B cell (primary cell): Measurements from ENCODE around the gene VAV3. TPM values are rescaled to one million over a fixed set of nuclear protein-coding genes. Genes with fewer than 3 reads are reported as not detected.
A peak's percentile ranks its signal among the peaks of the same experiment; 100 is the strongest.

Experiments
- ATAC-seq: fragments of 200-7000 bp; cut with Tn5 transposase; one replicate; pipeline ENCODE4 v1.10.0; 2021; ENCODE audit warnings: low read depth, mild to moderate bottlenecking, moderate number of reproducible peaks, moderate library complexity
- CTCF ChIA-PET: fragments of 350-600 bp; sonication (Branson Sonifier 250); formaldehyde crosslinking; loops from one replicate; lab custom pipeline; 2021; ENCODE audit warnings: antibody characterized with exemption, inconsistent platforms; lab: Charles Lee
- POLR2A ChIA-PET: fragments of 350-600 bp; sonication (Branson Sonifier 250); formaldehyde crosslinking; loops from one replicate; lab custom pipeline; 2021; ENCODE audit warnings: antibody characterized with exemption; lab: Charles Lee
- DNase-seq: peaks from one replicate; pipeline ENCODE4 v3.0.0; 2013
- H2AFZ ChIP-seq: 2 replicates; pipeline ENCODE4 v1.6.1; 2012; ENCODE audit warnings: mild to moderate bottlenecking, low read depth, low read length; ENCODE audit not compliant: insufficient read depth, poor library complexity, severe bottlenecking
- H3K27ac ChIP-seq, 2 donors: 1 replicate in 1 of 2; 2 replicates in 1 of 2; pipeline ENCODE4 v1.5.1; 2012 to 2013; ENCODE audit warnings: low read length in 2 of 2, mild to moderate bottlenecking in 2 of 2, moderate library complexity in 1 of 2
- H3K27me3 ChIP-seq, 4 experiments: fragments of 200-600 bp in 1 of 4; sonication (generic) in 1 of 4; replicated peaks in 1 of 4; 1 replicate in 2 of 4; 2 replicates in 2 of 4; pipeline versions ENCODE4 v1.6.1 to v1.7.0; 2013 to 2016; ENCODE audit warnings: low read length in 3 of 4, mild to moderate bottlenecking in 2 of 4, mixed read lengths in 1 of 4, moderate library complexity in 1 of 4; ENCODE audit not compliant: insufficient read depth in 4 of 4, control insufficient read depth in 3 of 4; ENCODE audit errors: control extremely low read depth in 1 of 4
- H3K36me3 ChIP-seq, 2 experiments: replicated peaks in 1 of 2; 1 replicate in 1 of 2; 2 replicates in 1 of 2; pipeline versions ENCODE4 v1.6.1 to v1.7.1; 2013; ENCODE audit warnings: low read length in 1 of 2; ENCODE audit not compliant: insufficient read depth in 2 of 2, control insufficient read depth in 1 of 2; ENCODE audit errors: control extremely low read depth in 1 of 2, extremely low read depth in 1 of 2
- H3K4me1 ChIP-seq, 2 donors: fragments of 200-600 bp in 1 of 2; sonication (generic) in 1 of 2; 1 replicate in 1 of 2; 2 replicates in 1 of 2; pipeline versions ENCODE4 v1.5.1 to v1.6.1; 2013 to 2017; ENCODE audit warnings: low read length in 2 of 2; ENCODE audit not compliant: control insufficient read depth in 2 of 2, insufficient read depth in 2 of 2
- H3K4me2 ChIP-seq: replicated peaks from 2 replicates; pipeline ENCODE3; 2012; ENCODE audit warnings: mild to moderate bottlenecking, low read depth, low read length; ENCODE audit not compliant: poor library complexity, severe bottlenecking
- H3K4me3 ChIP-seq, 5 experiments: fragments of 200-600 bp in 1 of 5; sonication (generic) in 1 of 5; 1 replicate in 3 of 5; 2 replicates in 2 of 5; pipeline versions ENCODE4 v1.5.1 to v1.7.0; 2011 to 2016; ENCODE audit warnings: low read length in 4 of 5, mild to moderate bottlenecking in 4 of 5, low read depth in 2 of 5, control low read depth in 1 of 5, moderate library complexity in 1 of 5; ENCODE audit not compliant: insufficient read depth in 1 of 5; ENCODE audit errors: control extremely low read depth in 1 of 5, extremely low read depth in 1 of 5
- H3K79me2 ChIP-seq: fragments of 200-600 bp; sonication (generic); one replicate; pipeline ENCODE4 v1.6.0; 2016; ENCODE audit warnings: low read length; ENCODE audit not compliant: control insufficient read depth, insufficient read depth
- H3K9ac ChIP-seq: fragments of 200-600 bp; sonication (generic); 2 replicates; pipeline ENCODE4 v1.6.1; 2017; ENCODE audit warnings: mild to moderate bottlenecking, low read length, moderate library complexity
- H3K9me3 ChIP-seq, 3 donors: one replicate each; pipeline versions ENCODE4 v1.6.1 to v1.7.1; 2013; ENCODE audit warnings: low read length in 2 of 3; ENCODE audit not compliant: control insufficient read depth in 2 of 3, insufficient read depth in 1 of 3; ENCODE audit errors: control extremely low read depth in 1 of 3
- H4K20me1 ChIP-seq: 2 replicates; pipeline ENCODE4 v1.6.0; 2012; ENCODE audit warnings: mild to moderate bottlenecking, low read length; ENCODE audit not compliant: insufficient read depth, control insufficient read depth, poor library complexity, severe bottlenecking
- H3K27ac Mint-ChIP-seq: one replicate; pipeline ENCODE4 v1.8.0; 2021; ENCODE audit warnings: mixed read lengths
- H3K27me3 Mint-ChIP-seq: one replicate; pipeline ENCODE4 v1.8.0; 2021; ENCODE audit warnings: mixed read lengths
- H3K4me1 Mint-ChIP-seq: one replicate; pipeline ENCODE4 v1.8.0; 2021; ENCODE audit warnings: mixed read lengths
- H3K4me3 Mint-ChIP-seq: one replicate; pipeline ENCODE4 v1.8.0; 2021; ENCODE audit warnings: mixed read lengths
- H3K9me3 Mint-ChIP-seq: one replicate; pipeline ENCODE4 v1.8.0; 2022; ENCODE audit warnings: mixed read lengths; ENCODE audit not compliant: insufficient read depth
- EZH2 ChIP-seq: IDR thresholded peaks from 2 replicates; pipeline ENCODE4 v1.6.1; 2012; ENCODE audit warnings: borderline replicate concordance, low read depth, mild to moderate bottlenecking, moderate library complexity, low read length; ENCODE audit not compliant: insufficient read depth, poor library complexity, severe bottlenecking
- WGBS: methylation state at CpG from one replicate; pipeline ENCODE4 v1.1.5; 2013; ENCODE audit warnings: missing lambda C conversion rate; ENCODE audit not compliant: insufficient coverage; 5-methylcytosine and 5-hydroxymethylcytosine counted together
- intact Hi-C: fragments of 100-400 bp; cut with micrococcal nuclease; formaldehyde crosslinking; loops from one replicate; pipeline ENCODE4 v1.10.0; 2022
- polyA plus RNA-seq: library from polyadenylated mRNA; depleted of rRNA; stranded (reverse); fragments of >200 nt; gene quantifications from 2 replicates; pipeline ENCODE4 v1.2.3, GENCODE V29; 2012
- total RNA-seq, 2 donors: library from RNA; stranded (reverse); fragments of 120-200 nt in 1 of 2; gene quantifications; 1 replicate in 1 of 2; 2 replicates in 1 of 2; pipeline versions ENCODE4 v1.2.3 to v1.2.4, GENCODE V29; 2013 to 2022
- TF ChIP-seq, protein P1 (sequence below): fragments of 200-600 bp; IDR thresholded peaks from one replicate; pipeline ENCODE4 v1.8.0; 2022; ENCODE audit warnings: antibody characterized with exemption, mild to moderate bottlenecking

The VAV3 gene
- total and polyA plus RNA-seq, 2 donors (not counting 1 experiment from before 2014, with no cell fraction given), result 14.8 to 32.5 TPM

DNA sequence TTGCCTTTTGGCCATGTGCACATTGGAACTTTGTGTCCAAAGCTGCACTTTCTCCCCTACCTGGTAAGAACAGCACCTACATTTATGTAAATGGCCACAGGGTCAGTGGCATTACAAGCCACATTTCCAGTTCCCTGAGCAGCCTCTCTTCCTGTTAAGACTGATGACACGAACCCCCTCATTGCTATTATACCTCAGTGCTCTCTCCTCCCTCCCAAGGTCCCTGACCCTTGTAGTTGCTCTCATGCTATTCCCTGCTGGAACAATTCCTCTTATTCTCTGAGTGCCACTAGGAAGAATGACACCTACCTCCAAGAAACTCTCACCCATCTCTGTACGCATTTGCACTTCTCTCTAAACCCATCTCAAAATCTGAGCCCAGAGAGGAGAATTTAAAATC lies 14.9 kb upstream of the VAV3 start:
- Mint-ChIP-seq H3K4me3 (no peak overlapping the region), H3K27me3 (no peaks in the 10 kb centered on the region), H3K4me1 (peaks cover 27% of the 10 kb centered on the region), H3K27ac (peak overlapping the region; percentile 11), H3K9me3 (no peaks in the 10 kb centered on the region)
- intact Hi-C loops, result loop anchor here (2.0 to 5.0 kb wide), 2 partner anchors 13 to 97 kb away; no protein-coding TSS in a partner anchor
- WGBS, result no CpG with 5 or more reads among the region's 2 CpGs
- peaks cover 0 to 2% of the 10 kb centered on the region in 2 experiments for H3K36me3 ChIP-seq
- DNase-seq (no peak), ATAC-seq (no peak)
- no peaks in the 10 kb centered on the region for H3K27me3 ChIP-seq
- H3K27ac ChIP-seq, result no peak overlapping the region
- TF ChIP-seq, protein P1, sequence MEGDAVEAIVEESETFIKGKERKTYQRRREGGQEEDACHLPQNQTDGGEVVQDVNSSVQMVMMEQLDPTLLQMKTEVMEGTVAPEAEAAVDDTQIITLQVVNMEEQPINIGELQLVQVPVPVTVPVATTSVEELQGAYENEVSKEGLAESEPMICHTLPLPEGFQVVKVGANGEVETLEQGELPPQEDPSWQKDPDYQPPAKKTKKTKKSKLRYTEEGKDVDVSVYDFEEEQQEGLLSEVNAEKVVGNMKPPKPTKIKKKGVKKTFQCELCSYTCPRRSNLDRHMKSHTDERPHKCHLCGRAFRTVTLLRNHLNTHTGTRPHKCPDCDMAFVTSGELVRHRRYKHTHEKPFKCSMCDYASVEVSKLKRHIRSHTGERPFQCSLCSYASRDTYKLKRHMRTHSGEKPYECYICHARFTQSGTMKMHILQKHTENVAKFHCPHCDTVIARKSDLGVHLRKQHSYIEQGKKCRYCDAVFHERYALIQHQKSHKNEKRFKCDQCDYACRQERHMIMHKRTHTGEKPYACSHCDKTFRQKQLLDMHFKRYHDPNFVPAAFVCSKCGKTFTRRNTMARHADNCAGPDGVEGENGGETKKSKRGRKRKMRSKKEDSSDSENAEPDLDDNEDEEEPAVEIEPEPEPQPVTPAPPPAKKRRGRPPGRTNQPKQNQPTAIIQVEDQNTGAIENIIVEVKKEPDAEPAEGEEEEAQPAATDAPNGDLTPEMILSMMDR, result no peak
- TF ChIP-seq EZH2, result no peak
- CTCF ChIA-PET, result no interaction called here
- POLR2A ChIA-PET, result no interaction called here
- no peaks in the 10 kb centered on the region for H3K9me3 ChIP-seq
- H4K20me1 ChIP-seq, result peaks cover 3% of the 10 kb centered on the region
- H3K4me1 ChIP-seq, result peaks cover 0 to 5% of the 10 kb centered on the region in 2 donors
- H3K4me2 ChIP-seq, result no peak overlapping the region
- peaks cover 70% of the 10 kb centered on the region for H3K79me2 ChIP-seq
- no peak overlapping the region for H3K4me3 ChIP-seq
- no peak overlapping the region for H2AFZ ChIP-seq
- H3K9ac ChIP-seq, result no peak overlapping the region

- H3K27me3 ChIP-seq, result no peaks in the 10 kb centered on the region
- no peaks in the 10 kb centered on the region for H3K9me3 Mint-ChIP-seq
- H3K4me1 ChIP-seq, result peaks cover 0 to 5% of the 10 kb centered on the region in 2 donors
- no peaks in the 10 kb centered on the region for H3K27me3 Mint-ChIP-seq
- peaks cover 0 to 2% of the 10 kb centered on the region in 2 experiments for H3K36me3 ChIP-seq
- no peak overlapping the region for H3K27ac Mint-ChIP-seq
- H3K27ac ChIP-seq, result no peak overlapping the region
- peaks cover 9% of the 10 kb centered on the region for H4K20me1 ChIP-seq
- H3K4me1 Mint-ChIP-seq, result peaks cover 27% of the 10 kb centered on the region
- peaks cover 72% of the 10 kb centered on the region for H3K79me2 ChIP-seq
- H2AFZ ChIP-seq, result no peak overlapping the region
- WGBS, result 91% methylated on average over 2 of the region's 3 CpGs
- no peak for ATAC-seq
- intact Hi-C loops, result no loop called here
- ChIA-PET POLR2A (no interaction called here), CTCF (no interaction called here)
- H3K4me2 ChIP-seq, result no peak overlapping the region
- no peak overlapping the region for H3K4me3 Mint-ChIP-seq
- no peaks in the 10 kb centered on the region for H3K9me3 ChIP-seq
- no peak overlapping the region for H3K4me3 ChIP-seq
- DNase-seq, result no peak
- no peak overlapping the region for H3K9ac ChIP-seq
- TF ChIP-seq EZH2, result no peak
- TF ChIP-seq, protein P1, result no peak
Observed at GRCh38 chr1:107979088-107979487, 14.1 kb upstream of the VAV3 start.
